SHP77 treated with DMSO at 0.1 percent for 48 hours (cell line): ENCODE data around the gene HPCAL1.
A peak's percentile ranks its signal among the peaks of the same experiment; 100 is the strongest.

Experiments
- DNase-seq: peaks from one replicate; lab custom pipeline; 2025; lab: John Stamatoyannopoulos, UW

The HPCAL1 gene

DNA sequence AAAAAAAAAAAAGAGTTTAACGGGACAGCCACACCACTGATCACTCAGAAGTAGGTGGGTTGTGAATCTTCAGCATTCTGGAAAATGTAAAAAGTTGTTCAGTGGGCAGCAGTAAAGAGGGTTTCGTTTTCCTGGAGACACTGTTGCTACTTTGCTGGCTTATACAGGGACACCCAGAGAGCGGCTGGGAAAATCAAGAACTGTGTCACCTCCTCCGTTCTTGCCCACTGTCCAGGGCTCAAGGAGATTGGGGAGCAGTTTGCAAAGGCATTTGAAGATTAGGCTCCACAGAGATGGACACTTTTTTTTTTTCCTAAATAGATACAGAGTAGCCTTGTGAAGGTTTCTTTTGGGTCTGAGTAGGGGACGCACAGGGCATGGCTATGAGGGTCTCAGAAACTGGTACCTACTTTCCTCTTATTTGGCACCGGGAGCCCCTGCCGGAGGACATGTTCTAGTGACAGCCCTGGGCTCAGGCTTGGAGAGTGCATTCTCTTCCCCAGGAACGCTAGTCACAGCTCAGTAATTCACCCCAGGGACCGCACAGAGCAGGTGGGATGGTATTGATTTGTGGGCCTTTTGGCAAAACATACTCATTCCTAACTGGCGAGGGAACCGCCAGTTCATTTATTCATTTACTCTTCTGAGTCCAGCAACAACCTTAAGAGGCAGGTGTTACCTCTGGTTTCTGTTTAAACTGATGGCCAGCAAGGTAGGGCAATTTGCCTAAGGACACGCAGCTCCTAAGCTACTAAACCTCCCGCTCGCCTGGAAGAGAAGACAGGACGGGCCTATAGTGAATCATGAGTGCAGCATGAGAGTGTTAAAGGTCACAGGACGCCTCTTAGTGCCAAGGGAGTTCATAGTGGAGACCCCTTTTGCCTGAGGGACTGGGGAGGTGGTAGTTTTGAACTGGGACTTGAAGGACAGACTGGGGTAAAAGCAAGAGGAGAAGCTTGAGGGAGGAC lies 53.1 kb downstream of the HPCAL1 start:
- peak; percentile 78 for DNase-seq

GRCh38 chr2:10356439-10356811 lies 53.7 kb downstream of the HPCAL1 start:
- DNase-seq, result no peak

- no peak for DNase-seq
Observed at GRCh38 chr2:10357193-10358169, 54.8 kb downstream of the HPCAL1 start.

- DNase-seq, result no peak
Observed at GRCh38 chr2:10359246-10359645, 56.5 kb downstream of the HPCAL1 start.

DNA sequence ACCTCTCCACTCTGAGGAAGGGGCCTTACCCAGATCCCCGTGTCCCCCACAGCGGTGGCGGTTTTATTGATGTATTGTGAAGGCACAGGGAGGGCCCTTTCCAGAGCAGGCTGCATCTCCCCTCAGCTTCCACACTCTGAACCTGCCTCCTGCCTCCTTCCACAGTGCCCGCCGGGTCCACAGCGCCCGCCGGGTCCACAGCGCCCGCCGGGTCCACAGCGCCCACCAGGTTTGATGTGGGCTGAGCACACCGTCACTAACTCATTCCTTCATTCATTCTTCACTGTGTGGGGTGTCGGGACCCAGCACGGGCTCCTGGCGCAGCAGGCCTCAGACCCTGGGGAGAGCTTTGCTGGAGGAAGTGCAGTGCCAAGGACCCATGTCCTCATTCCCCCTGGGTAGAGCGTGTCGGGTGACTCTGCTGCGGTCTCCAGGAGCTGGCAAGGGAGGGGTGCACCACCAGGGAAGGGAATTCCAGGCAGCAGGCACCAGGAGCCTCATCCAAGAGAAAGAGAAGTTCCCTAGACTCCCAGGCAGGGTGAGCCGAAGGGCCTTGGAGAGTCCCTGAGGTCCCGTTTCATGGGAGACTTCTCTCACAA lies 57.1 kb downstream of the HPCAL1 start:
- no peak for DNase-seq

GRCh38 chr2:10360460-10360849 lies 57.8 kb downstream of the HPCAL1 start:
- DNase-seq, result no peak

GRCh38 chr2:10360850-10361588 lies 58.3 kb downstream of the HPCAL1 start:
- DNase-seq, result no peak

GRCh38 chr2:10362096-10362897 lies 59.6 kb downstream of the HPCAL1 start:
- DNase-seq, result no peak

GRCh38 chr2:10362898-10363454 lies 60.3 kb downstream of the HPCAL1 start:
- no peak for DNase-seq

DNA sequence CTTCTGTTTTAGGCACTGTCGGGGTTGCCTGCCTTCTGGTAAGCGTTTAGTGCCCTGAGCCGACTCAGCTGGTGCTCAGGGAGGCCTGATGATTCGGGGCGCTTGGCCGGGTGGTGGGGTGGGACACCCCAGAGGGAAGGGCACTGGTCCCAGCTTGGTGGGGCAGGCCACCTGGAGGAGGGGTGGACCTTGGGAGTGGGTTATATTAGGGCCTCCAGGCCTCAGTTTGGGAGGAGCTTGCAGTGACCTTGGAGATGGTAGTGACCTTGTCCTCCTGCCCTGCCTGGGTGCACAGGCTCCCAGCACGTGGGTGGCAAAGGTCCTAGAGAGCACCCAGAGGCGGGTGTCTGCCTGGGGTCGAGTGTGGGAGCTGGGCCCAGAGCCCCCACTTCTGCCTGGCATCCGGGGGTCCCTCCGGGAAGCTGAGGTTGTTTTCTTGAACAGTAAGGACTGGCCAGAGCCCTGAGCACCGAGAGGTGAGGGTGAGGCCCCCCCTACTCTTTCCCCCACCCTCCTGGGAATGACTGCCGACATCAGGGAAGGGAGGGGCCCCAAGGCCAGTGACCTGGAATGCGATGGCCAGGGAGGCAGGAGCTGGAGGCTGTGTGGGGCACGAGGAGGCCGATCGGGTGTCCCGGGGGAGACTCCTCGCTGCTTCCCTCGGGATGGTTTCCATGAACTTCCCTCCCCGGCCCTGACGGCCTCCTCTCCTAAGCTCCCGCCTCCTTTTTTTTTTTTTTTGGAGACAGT lies 61.3 kb downstream of the HPCAL1 start:
- no peak for DNase-seq

DNA sequence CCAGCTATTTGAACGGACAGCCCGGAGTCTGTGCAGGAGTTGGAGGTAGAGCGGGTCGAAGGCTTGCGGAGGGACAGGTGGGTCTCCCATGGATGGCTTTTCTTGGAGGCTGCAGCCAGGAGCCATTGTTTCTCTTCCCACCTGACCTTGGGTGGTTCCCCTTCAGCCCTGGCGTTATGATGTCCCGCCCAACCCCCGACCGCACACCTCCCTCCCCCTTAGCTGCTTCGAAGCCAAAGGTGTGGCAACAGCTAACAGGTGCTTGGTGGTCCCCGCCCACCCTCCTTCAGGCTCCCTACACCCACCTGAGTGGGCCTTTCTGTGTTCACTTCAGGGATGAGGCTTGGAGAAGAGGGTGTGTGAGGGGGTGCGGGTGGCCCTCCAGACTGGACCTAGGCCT lies 62.7 kb downstream of the HPCAL1 start:
- no peak for DNase-seq

GRCh38 chr2:10366601-10367270 lies 64.0 kb downstream of the HPCAL1 start:
- DNase-seq, result no peak

GRCh38 chr2:10367472-10368439 lies 65.1 kb downstream of the HPCAL1 start:
- DNase-seq, result no peak

DNA sequence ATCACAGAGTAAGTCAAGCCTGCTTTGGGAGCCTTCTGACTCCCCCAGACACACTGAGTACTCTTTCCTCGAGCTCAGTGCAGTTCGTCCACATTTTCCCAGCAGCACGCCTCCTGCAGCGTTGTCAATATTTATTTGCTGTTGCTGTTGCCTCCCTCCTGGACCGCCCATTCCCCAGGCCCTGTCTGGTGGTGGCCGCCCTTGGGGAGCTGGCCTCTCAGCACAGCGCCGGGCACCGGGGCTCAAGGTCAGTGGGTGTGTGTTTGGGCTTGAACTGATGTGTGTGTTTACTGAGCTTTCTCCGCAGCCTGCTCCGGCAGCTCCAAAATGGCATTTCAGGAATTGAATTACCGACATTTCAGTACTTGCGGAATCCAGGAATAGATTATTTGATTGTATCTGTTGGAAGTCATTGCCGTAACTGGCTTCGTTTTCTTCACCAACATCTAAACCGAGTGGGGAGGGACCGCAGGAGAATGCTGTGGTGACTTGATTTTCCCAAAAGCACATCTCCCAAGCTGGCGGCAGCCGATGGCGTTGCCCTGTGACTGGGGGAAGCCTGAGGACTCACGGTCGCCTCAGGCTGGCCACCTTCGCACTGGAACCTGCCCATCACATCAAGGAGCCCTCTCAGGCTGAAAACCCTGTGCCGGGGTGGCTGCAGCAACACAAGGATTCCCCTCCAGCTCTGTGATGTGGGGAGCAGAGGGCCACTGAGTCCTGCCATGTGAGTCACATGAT lies 66.0 kb downstream of the HPCAL1 start:
- DNase-seq, result no peak

DNA sequence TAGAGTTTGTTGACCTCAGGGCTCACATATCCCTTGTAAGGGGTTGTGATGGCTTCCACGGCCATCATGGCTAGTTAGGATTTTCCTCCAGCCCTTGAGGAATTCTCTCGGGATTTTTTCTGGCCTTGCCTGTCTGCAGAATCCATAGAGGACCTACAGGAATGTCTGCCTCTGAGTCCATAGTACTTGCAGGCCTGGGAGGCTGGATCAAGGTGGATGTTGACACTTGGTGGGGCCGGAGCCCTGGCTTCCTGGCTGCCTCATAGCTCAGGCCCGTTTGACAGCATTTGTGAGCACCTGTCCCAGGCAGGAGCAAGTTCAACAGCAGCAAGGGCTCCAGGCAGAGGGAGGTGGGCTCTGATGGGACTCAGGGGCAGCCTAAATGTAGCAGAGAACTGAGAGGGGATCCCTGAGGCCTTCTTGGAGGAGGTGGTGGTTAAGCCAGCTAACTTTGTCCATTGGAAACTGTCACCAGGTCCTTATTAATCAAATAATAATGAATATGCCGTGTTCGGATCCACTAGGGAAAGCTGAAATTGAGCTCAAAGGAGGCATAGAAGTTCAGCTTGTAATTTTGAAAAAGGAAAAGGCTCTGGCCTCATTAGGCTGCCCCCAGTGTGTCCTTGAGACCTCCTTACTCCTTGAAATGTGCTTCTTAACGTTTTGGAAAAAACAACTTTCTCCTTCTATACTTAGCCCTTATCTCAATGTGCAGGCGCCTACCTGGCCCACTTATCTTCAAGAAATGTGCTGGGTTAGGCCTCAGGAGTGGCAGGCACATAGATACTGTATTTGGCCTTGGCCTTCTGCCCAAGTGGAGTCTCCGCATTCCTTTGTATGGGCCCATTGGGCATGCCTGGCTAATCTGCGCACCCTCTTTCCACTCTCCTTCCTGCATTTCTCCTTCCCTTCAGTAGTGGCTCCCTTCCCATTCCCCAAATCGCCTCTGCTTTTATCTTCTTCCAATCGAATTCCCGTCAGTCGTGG lies 66.9 kb downstream of the HPCAL1 start:
- no peak for DNase-seq

DNA sequence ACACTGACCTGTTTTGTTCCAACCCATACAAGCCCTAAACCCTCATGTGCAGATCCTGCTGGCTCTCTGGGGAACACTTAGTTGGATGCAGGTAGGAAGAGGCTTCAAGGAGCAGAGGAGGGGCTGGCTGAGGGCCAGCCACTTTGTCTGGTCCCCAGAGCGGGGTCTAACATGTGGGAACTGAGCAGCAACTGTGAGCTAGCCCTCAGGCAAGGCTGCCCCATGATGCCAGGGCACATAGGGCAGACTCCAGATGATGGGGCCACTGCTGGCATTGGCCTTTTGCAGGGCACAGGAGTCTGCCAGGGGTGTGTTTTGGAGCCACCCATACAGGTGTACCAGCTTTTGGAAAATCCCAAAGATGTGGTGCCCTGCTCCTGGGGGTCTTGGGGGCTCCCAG lies 67.7 kb downstream of the HPCAL1 start:
- no peak for DNase-seq
